ENCODE data around the gene OXGR1.

Gene OXGR1

DNA sequence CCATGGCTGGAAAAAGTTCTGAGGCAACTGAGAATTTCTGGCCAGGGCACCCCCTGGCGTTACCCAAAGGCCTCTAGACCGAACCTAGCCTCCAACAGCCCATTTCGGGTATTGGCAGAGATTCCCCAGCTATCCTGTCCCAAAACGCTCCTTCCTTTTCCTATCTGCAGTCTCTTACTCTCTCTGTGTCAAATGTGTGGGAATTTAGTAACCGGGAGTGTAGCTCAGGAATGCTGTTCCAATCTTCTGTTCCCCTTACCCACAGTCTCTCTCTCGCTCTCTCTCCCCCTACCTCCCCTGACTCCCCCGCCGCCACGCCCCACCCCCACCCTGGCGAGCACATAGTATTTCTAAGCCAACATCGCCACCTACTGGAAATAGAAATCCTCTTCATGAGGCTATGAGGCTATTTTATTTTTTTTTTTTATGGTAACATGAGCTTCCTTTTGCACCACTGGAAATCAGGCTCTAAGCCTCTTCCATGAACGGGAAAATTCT lies 27.0 kb downstream of the OXGR1 start:
- no peaks in the 10 kb centered on the region for H3K27me3 ChIP-seq
- H3K4me3 ChIP-seq (ENCODE audit: low read depth in 1 of 2, low read length in 1 of 2), result no peak overlapping the region
- TF ChIP-seq, protein P1, sequence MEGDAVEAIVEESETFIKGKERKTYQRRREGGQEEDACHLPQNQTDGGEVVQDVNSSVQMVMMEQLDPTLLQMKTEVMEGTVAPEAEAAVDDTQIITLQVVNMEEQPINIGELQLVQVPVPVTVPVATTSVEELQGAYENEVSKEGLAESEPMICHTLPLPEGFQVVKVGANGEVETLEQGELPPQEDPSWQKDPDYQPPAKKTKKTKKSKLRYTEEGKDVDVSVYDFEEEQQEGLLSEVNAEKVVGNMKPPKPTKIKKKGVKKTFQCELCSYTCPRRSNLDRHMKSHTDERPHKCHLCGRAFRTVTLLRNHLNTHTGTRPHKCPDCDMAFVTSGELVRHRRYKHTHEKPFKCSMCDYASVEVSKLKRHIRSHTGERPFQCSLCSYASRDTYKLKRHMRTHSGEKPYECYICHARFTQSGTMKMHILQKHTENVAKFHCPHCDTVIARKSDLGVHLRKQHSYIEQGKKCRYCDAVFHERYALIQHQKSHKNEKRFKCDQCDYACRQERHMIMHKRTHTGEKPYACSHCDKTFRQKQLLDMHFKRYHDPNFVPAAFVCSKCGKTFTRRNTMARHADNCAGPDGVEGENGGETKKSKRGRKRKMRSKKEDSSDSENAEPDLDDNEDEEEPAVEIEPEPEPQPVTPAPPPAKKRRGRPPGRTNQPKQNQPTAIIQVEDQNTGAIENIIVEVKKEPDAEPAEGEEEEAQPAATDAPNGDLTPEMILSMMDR (IDR thresholded peaks at IDR 0.05), result no peak
- no peaks in the 10 kb centered on the region for H3K36me3 ChIP-seq
- no peaks in the 10 kb centered on the region for H3K4me1 ChIP-seq (ENCODE audit: control insufficient read depth in 1 of 2, insufficient read depth in 1 of 2, low read depth in 1 of 2, low read length in 1 of 2)
- peaks cover 17% of the 10 kb centered on the region for H3K9me3 ChIP-seq
- no peak overlapping the region for H3K27ac ChIP-seq

GRCh38 chr13:96966415-96967102 lies 27.7 kb downstream of the OXGR1 start:
- peaks cover 17% of the 10 kb centered on the region for H3K9me3 ChIP-seq
- TF ChIP-seq, protein P1 (IDR thresholded peaks at IDR 0.05), result no peak
- H3K4me1 ChIP-seq (ENCODE audit: control insufficient read depth in 1 of 2, insufficient read depth in 1 of 2, low read depth in 1 of 2, low read length in 1 of 2), result no peaks in the 10 kb centered on the region
- H3K27me3 ChIP-seq, result no peaks in the 10 kb centered on the region
- no peaks in the 10 kb centered on the region for H3K36me3 ChIP-seq
- H3K27ac ChIP-seq, result no peak overlapping the region
- no peak overlapping the region for H3K4me3 ChIP-seq (ENCODE audit: low read depth in 1 of 2, low read length in 1 of 2)

DNA sequence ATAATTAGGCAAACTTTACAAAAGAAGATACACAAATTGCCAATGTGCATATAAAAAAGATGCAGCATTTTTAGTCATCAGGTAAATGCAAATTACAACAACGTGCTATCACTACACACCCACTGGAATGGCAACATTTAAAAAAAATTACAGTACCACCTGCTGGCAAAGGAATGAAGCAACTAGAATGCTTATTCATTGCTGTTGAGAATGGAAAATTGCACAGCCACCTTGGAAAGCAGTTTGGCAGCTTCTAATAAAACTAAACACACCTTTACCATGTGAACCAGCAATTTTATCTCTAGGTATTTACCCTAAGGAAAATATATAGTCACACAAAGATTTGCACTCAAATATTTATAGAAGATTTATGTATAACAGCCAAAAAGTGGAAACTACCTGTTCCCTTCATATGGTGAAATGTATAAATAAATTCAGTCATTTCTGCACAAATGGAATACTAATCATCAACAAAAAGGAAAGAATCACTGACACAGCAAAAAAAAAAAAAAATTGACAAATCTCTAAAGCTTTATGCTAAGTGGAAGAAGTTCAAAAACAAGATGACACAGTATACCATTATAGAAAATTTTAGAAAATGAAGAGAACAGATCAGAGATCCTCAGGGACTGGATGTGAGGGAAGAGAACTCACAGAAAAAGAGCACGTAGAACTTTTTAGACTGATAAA lies 30.3 kb downstream of the OXGR1 start:
- Histone ChIP-seq H3K27ac (no peak overlapping the region), H3K27me3 (no peaks in the 10 kb centered on the region), H3K9me3 (peaks cover 14% of the 10 kb centered on the region), H3K4me3 (ENCODE audit: low read depth in 1 of 2, low read length in 1 of 2) (no peak overlapping the region), H3K4me1 (ENCODE audit: control insufficient read depth in 1 of 2, insufficient read depth in 1 of 2, low read depth in 1 of 2, low read length in 1 of 2) (no peaks in the 10 kb centered on the region), H3K36me3 (no peaks in the 10 kb centered on the region)
- TF ChIP-seq, protein P1 (IDR thresholded peaks at IDR 0.05), result no peak

- Histone ChIP-seq H3K27ac (no peak overlapping the region), H3K4me3 (ENCODE audit: low read depth in 1 of 2, low read length in 1 of 2) (no peak overlapping the region), H3K4me1 (ENCODE audit: control insufficient read depth in 1 of 2, insufficient read depth in 1 of 2, low read depth in 1 of 2, low read length in 1 of 2) (no peaks in the 10 kb centered on the region), H3K36me3 (no peaks in the 10 kb centered on the region), H3K9me3 (no peaks in the 10 kb centered on the region), H3K27me3 (no peaks in the 10 kb centered on the region)
- TF ChIP-seq, protein P1 (IDR thresholded peaks at IDR 0.05), result no peak
Observed at GRCh38 chr13:96960379-96960778, 33.9 kb downstream of the OXGR1 start.

GRCh38 chr13:96958286-96958891 lies 35.9 kb downstream of the OXGR1 start:
- Histone ChIP-seq H3K4me1 (ENCODE audit: control insufficient read depth in 1 of 2, insufficient read depth in 1 of 2, low read depth in 1 of 2, low read length in 1 of 2) (no peaks in the 10 kb centered on the region), H3K4me3 (ENCODE audit: low read depth in 1 of 2, low read length in 1 of 2) (no peak overlapping the region), H3K27ac (no peak overlapping the region), H3K27me3 (no peaks in the 10 kb centered on the region), H3K36me3 (no peaks in the 10 kb centered on the region), H3K9me3 (no peaks in the 10 kb centered on the region)
- TF ChIP-seq, protein P1 (IDR thresholded peaks at IDR 0.05), result no peak

All from neutrophil (primary cell).